Type B pancreatic cell (in vitro differentiated cells): Measurements from ENCODE around the gene ZNF526. TPM values are rescaled to one million over a fixed set of nuclear protein-coding genes. Genes with fewer than 3 reads are reported as not detected.
A peak's percentile ranks its signal among the peaks of the same experiment; 100 is the strongest.

Source experiments
- DNase-seq: peaks from one replicate; pipeline ENCODE4 v3.0.0; 2021; ENCODE audit warnings: mixed read lengths; ENCODE audit not compliant: unreplicated experiment; ENCODE audit errors: extremely low spot score
- H3K27ac Mint-ChIP-seq: 2 replicates; pipeline ENCODE4 v1.8.0; 2021; ENCODE audit warnings: mild to moderate bottlenecking, mixed read lengths
- H3K27me3 Mint-ChIP-seq: 2 replicates; pipeline ENCODE4 v1.8.0; 2021; ENCODE audit warnings: mixed read lengths
- H3K36me3 Mint-ChIP-seq: 2 replicates; pipeline ENCODE4 v1.8.0; 2021; ENCODE audit warnings: mixed read lengths
- H3K4me1 Mint-ChIP-seq: one replicate; pipeline ENCODE4 v1.8.0; 2021; ENCODE audit warnings: mixed read lengths; ENCODE audit not compliant: unreplicated experiment
- H3K4me3 Mint-ChIP-seq: 2 replicates; pipeline ENCODE4 v1.8.0; 2021; ENCODE audit warnings: mild to moderate bottlenecking, mixed read lengths
- H3K9me3 Mint-ChIP-seq: 2 replicates; pipeline ENCODE4 v1.8.0; 2021; ENCODE audit warnings: mixed read lengths
- CTCF ChIP-seq: fragments of 200-600 bp; sonication (generic); conservative IDR thresholded peaks from 2 replicates; pipeline ENCODE4 v1.5.0; 2021; ENCODE audit warnings: antibody characterized with exemption, mild to moderate bottlenecking
- total RNA-seq: library from RNA; stranded (reverse); gene quantifications from 2 replicates; pipeline ENCODE4 v1.2.1, GENCODE V29; 2021; ENCODE audit warnings: low replicate concordance

Gene ZNF526
- total RNA-seq, 1 donor from 2014 or later, result 18.2 TPM

GRCh38 chr19:42217520-42218437 lies 2.3 kb upstream of the ZNF526 start, which contains the start of gene DEDD2:
Gene DEDD2 (minus strand): TSS chr19:42217677. CDS start chr19:42217007, 670 bp downstream.
- Mint-ChIP-seq H3K36me3 (peaks cover 11% of the 10 kb centered on the region), H3K4me3 (peak within 1 kb of the TSS; percentile 96), H3K27me3 (no peaks in the 10 kb centered on the region), H3K4me1 (peaks cover 42% of the 10 kb centered on the region), H3K9me3 (no peaks in the 10 kb centered on the region), H3K27ac (peak within 1 kb of the TSS; percentile 97)
- peak; percentile 99 for DNase-seq
- TF ChIP-seq CTCF, result no peak

GRCh38 chr19:42220751-42221097 lies 612 bp downstream of the ZNF526 start:
- H3K27me3 Mint-ChIP-seq, result no peaks in the 10 kb centered on the region
- H3K27ac Mint-ChIP-seq, result peak overlapping the region; percentile 99
- H3K4me3 Mint-ChIP-seq, result peak overlapping the region; percentile 100
- no peak for DNase-seq
- H3K4me1 Mint-ChIP-seq, result peaks cover 40% of the 10 kb centered on the region
- H3K9me3 Mint-ChIP-seq, result no peaks in the 10 kb centered on the region
- peaks cover 8% of the 10 kb centered on the region for H3K36me3 Mint-ChIP-seq
- no peak for TF ChIP-seq CTCF

- H3K4me3 Mint-ChIP-seq, result no peak overlapping the region
- no peak for DNase-seq
- H3K9me3 Mint-ChIP-seq, result no peaks in the 10 kb centered on the region
- H3K27me3 Mint-ChIP-seq, result no peaks in the 10 kb centered on the region
- peaks cover 22% of the 10 kb centered on the region for H3K4me1 Mint-ChIP-seq
- H3K27ac Mint-ChIP-seq, result no peak overlapping the region
- H3K36me3 Mint-ChIP-seq, result peaks cover 19% of the 10 kb centered on the region
- TF ChIP-seq CTCF, result no peak
Observed at GRCh38 chr19:42224940-42225717, 5.0 kb downstream of the ZNF526 start.

GRCh38 chr19:42225718-42226292 lies 5.7 kb downstream of the ZNF526 start:
- Mint-ChIP-seq H3K9me3 (no peaks in the 10 kb centered on the region), H3K4me1 (peaks cover 17% of the 10 kb centered on the region), H3K27me3 (no peaks in the 10 kb centered on the region), H3K27ac (no peak overlapping the region), H3K4me3 (no peak overlapping the region), H3K36me3 (peaks cover 17% of the 10 kb centered on the region)
- TF ChIP-seq CTCF, result no peak
- no peak for DNase-seq

- Mint-ChIP-seq H3K27ac (no peak overlapping the region), H3K36me3 (peaks cover 17% of the 10 kb centered on the region), H3K4me3 (no peak overlapping the region), H3K27me3 (no peaks in the 10 kb centered on the region), H3K9me3 (no peaks in the 10 kb centered on the region), H3K4me1 (peaks cover 14% of the 10 kb centered on the region)
- no peak for TF ChIP-seq CTCF
- DNase-seq, result no peak
Observed at GRCh38 chr19:42226886-42227285, 6.8 kb downstream of the ZNF526 start.
